Measurements from ENCODE around the gene AP3M1. TPM values are rescaled to one million over a fixed set of nuclear protein-coding genes. Genes with fewer than 3 reads are reported as not detected.

AP3M1 gene
- polyA plus RNA-seq, 3 donors, result 17.5 to 32.0 (median 23.2) TPM

DNA sequence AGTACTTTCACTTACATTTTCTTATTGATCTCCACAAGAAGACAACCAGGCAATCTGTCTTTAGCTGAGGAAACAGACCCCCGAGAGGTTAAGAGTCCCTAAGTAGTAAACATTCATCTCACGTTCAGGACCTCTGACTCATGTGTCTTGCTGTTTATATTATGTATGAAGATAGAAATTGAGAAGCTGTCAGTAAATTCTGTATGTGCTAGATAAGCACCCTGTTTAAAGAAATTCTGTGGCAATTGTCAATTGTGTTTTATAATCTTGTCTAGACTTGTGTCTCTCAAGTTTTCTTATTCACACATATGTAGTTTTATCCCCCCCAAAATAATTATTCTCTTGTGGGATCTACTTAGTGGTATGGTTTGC, 14.9 kb upstream of the AP3M1 start:
- intact Hi-C loops (cut with micrococcal nuclease), result no loop called here
- Mint-ChIP-seq H3K27me3 (ENCODE audit: low read depth in 3 of 3) (no peaks in the 10 kb centered on the region), H3K4me1 (peaks cover 57% of the 10 kb centered on the region), H3K27ac (peak overlapping the region in 6 of 7 donors; percentile 84 to 95 (median 93)), H3K36me3 (peaks cover 0 to 3% of the 10 kb centered on the region in 2 donors), H3K4me3 (no peak overlapping the region), H3K9me3 (no peaks in the 10 kb centered on the region)
- Histone ChIP-seq H2AFZ (ENCODE audit: insufficient read depth, low read depth, low read length, poor library complexity, severe bottlenecking) (no peak overlapping the region), H3K4me3 (replicated peaks in 1 of 3; ENCODE audit: low read depth in 2 of 3, low read length in 3 of 3) (peak overlapping the region in 1 of 3 experiments; percentile 33), H3K9me3 (replicated peaks in 1 of 2; ENCODE audit: control insufficient read depth in 1 of 2, insufficient read depth in 1 of 2, low read length in 2 of 2) (no peaks in the 10 kb centered on the region), H3K27ac (ENCODE audit: low read depth in 1 of 2, low read length in 2 of 2) (peak overlapping the region; percentile 78 to 93), H3K4me2 (replicated peaks; ENCODE audit: extremely low read depth, low read length, poor library complexity, severe bottlenecking) (no peak overlapping the region), H3K4me1 (ENCODE audit: control insufficient read depth in 1 of 2, insufficient read depth in 2 of 2, low read length in 2 of 2) (peaks cover 64 to 67% of the 10 kb centered on the region in 2 donors), H4K20me1 (ENCODE audit: insufficient read depth, low read length) (no peaks in the 10 kb centered on the region), H3K27me3 (ENCODE audit: control insufficient read depth in 2 of 2, insufficient read depth in 2 of 2, low read length in 2 of 2) (no peaks in the 10 kb centered on the region), H3K9ac (ENCODE audit: insufficient read depth, low read length, poor library complexity, severe bottlenecking) (no peak overlapping the region), H3K36me3 (replicated peaks in 1 of 2; ENCODE audit: control insufficient read depth in 1 of 2, insufficient read depth in 2 of 2, low read length in 2 of 2) (no peaks in the 10 kb centered on the region), H3K79me2 (ENCODE audit: insufficient read depth, low read length) (peaks cover 16% of the 10 kb centered on the region)
- TF ChIP-seq, protein P1, sequence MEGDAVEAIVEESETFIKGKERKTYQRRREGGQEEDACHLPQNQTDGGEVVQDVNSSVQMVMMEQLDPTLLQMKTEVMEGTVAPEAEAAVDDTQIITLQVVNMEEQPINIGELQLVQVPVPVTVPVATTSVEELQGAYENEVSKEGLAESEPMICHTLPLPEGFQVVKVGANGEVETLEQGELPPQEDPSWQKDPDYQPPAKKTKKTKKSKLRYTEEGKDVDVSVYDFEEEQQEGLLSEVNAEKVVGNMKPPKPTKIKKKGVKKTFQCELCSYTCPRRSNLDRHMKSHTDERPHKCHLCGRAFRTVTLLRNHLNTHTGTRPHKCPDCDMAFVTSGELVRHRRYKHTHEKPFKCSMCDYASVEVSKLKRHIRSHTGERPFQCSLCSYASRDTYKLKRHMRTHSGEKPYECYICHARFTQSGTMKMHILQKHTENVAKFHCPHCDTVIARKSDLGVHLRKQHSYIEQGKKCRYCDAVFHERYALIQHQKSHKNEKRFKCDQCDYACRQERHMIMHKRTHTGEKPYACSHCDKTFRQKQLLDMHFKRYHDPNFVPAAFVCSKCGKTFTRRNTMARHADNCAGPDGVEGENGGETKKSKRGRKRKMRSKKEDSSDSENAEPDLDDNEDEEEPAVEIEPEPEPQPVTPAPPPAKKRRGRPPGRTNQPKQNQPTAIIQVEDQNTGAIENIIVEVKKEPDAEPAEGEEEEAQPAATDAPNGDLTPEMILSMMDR (IDR thresholded peaks at IDR 0.05), result no peak
- DNase-seq, result peak in 2 of 3 donors; percentile 32 to 59
- WGBS (ENCODE audit: insufficient coverage), result no CpG with 5 or more reads among the region's 2 CpGs

DNA sequence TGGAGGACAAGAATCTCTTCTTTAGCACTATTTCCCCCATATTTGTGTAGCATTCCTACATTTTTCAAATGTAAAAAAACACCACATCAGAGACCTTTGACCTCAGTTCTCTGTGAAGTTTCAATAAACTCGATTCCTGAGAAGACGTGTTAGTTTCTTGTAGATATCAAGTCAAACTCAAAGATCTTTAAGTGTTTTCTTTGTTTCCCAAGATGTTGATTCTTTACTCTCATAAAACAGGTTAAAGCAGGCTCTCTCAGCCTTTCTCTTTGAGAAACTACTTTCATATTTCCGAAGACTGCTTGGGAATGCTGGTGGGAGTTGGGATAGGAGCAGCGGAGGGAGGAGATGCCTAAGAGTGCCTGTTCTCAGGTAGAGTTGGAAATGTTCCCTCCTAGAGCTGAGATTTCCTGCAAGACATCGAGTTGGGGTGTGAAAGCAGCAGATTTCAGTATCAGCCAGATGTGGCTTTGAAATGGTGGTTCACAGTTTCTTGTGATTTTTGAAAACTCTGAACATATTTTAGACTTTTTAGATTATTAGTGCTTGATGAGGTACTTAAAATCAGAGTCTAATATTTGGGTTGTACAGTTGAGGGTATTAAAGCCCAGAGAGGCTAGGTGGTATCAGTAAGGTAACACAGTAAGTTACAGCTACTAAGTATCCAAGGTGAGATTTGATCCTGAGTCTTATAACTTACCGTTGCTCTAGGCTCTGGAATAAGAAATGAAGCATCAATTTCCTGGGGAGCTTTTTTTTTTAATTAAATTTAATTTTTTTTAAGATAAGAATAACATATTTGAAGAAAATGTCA, 14.3 kb upstream of the AP3M1 start:
- H3K9me3 ChIP-seq (replicated peaks in 1 of 2; ENCODE audit: control insufficient read depth in 1 of 2, insufficient read depth in 1 of 2, low read length in 2 of 2), result no peaks in the 10 kb centered on the region
- H3K27ac ChIP-seq (ENCODE audit: low read depth in 1 of 2, low read length in 2 of 2), result no peak overlapping the region
- no peak overlapping the region for H3K4me3 ChIP-seq (replicated peaks in 1 of 3; ENCODE audit: low read depth in 2 of 3, low read length in 3 of 3)
- no peaks in the 10 kb centered on the region for H4K20me1 ChIP-seq (ENCODE audit: insufficient read depth, low read length)
- no peak overlapping the region for H3K9ac ChIP-seq (ENCODE audit: insufficient read depth, low read length, poor library complexity, severe bottlenecking)
- Mint-ChIP-seq H3K27me3 (ENCODE audit: low read depth in 3 of 3) (no peaks in the 10 kb centered on the region), H3K36me3 (peaks cover 0 to 3% of the 10 kb centered on the region in 2 donors), H3K9me3 (no peaks in the 10 kb centered on the region), H3K4me3 (no peak overlapping the region), H3K27ac (peak overlapping the region in 5 of 7 donors; percentile 10 to 51 (median 30)), H3K4me1 (peaks cover 57% of the 10 kb centered on the region)
- 100% methylated on average over 2 of the region's 6 CpGs for WGBS (ENCODE audit: insufficient coverage)
- peaks cover 16% of the 10 kb centered on the region for H3K79me2 ChIP-seq (ENCODE audit: insufficient read depth, low read length)
- no peak for DNase-seq
- peaks cover 58 to 62% of the 10 kb centered on the region in 2 donors for H3K4me1 ChIP-seq (ENCODE audit: control insufficient read depth in 1 of 2, insufficient read depth in 2 of 2, low read length in 2 of 2)
- intact Hi-C loops (cut with micrococcal nuclease), result no loop called here
- no peak overlapping the region for H2AFZ ChIP-seq (ENCODE audit: insufficient read depth, low read depth, low read length, poor library complexity, severe bottlenecking)
- TF ChIP-seq, protein P1 (IDR thresholded peaks at IDR 0.05), result no peak
- no peak overlapping the region for H3K4me2 ChIP-seq (replicated peaks; ENCODE audit: extremely low read depth, low read length, poor library complexity, severe bottlenecking)
- no peaks in the 10 kb centered on the region for H3K27me3 ChIP-seq (ENCODE audit: control insufficient read depth in 2 of 2, insufficient read depth in 2 of 2, low read length in 2 of 2)
- H3K36me3 ChIP-seq (replicated peaks in 1 of 2; ENCODE audit: control insufficient read depth in 1 of 2, insufficient read depth in 2 of 2, low read length in 2 of 2), result no peaks in the 10 kb centered on the region
